Endodermal cell (in vitro differentiated cells): ENCODE data around the gene EMC10. TPM values are rescaled to one million over a fixed set of nuclear protein-coding genes. Genes with fewer than 3 reads are reported as not detected.

Source experiments
- DNase-seq: peaks from one replicate; pipeline ENCODE4 v3.0.0-alpha.2; 2017
- H3K27ac ChIP-seq: 2 replicates; pipeline ENCODE4 v1.5.1; 2013; ENCODE audit warnings: mild to moderate bottlenecking, low read depth, low read length, moderate library complexity
- H3K27me3 ChIP-seq: 2 replicates; pipeline ENCODE4 v1.6.1; 2013; ENCODE audit warnings: mild to moderate bottlenecking, low read length, moderate library complexity; ENCODE audit not compliant: insufficient read depth, control insufficient read depth, poor library complexity, severe bottlenecking
- H3K36me3 ChIP-seq: 2 replicates; pipeline ENCODE4 v1.7.0; 2013; ENCODE audit warnings: mild to moderate bottlenecking, low read length, moderate library complexity; ENCODE audit not compliant: control insufficient read depth, insufficient read depth
- H3K4me1 ChIP-seq: one replicate; pipeline ENCODE4 v1.7.0; 2013; ENCODE audit warnings: low read length; ENCODE audit not compliant: control insufficient read depth, insufficient read depth
- H3K4me3 ChIP-seq: 2 replicates; pipeline ENCODE4 v1.5.1; 2013; ENCODE audit warnings: mild to moderate bottlenecking, low read length, moderate library complexity
- H3K9ac ChIP-seq: 2 replicates; pipeline ENCODE4 v1.6.1; 2013; ENCODE audit warnings: mild to moderate bottlenecking, low read length, moderate library complexity; ENCODE audit not compliant: poor library complexity, severe bottlenecking; ENCODE audit errors: extremely low read depth
- H3K9me3 ChIP-seq: 2 replicates; pipeline ENCODE4 v1.6.1; 2013; ENCODE audit warnings: mild to moderate bottlenecking, low read length, moderate library complexity; ENCODE audit not compliant: control insufficient read depth
- H3K27ac Mint-ChIP-seq: 2 replicates; pipeline ENCODE4 v1.8.0; 2020; ENCODE audit warnings: mixed read lengths
- H3K27me3 Mint-ChIP-seq: 2 replicates; pipeline ENCODE4 v1.8.0; 2021; ENCODE audit warnings: mild to moderate bottlenecking, mixed read lengths; ENCODE audit not compliant: insufficient read depth
- H3K36me3 Mint-ChIP-seq: 2 replicates; pipeline ENCODE4 v1.8.0; 2020; ENCODE audit warnings: low read depth, mixed read lengths
- H3K4me1 Mint-ChIP-seq: 2 replicates; pipeline ENCODE4 v1.8.0; 2020; ENCODE audit warnings: mixed read lengths
- H3K4me3 Mint-ChIP-seq: 2 replicates; pipeline ENCODE4 v1.8.0; 2020; ENCODE audit warnings: mild to moderate bottlenecking, moderate library complexity, mixed read lengths
- H3K9me3 Mint-ChIP-seq: 2 replicates; pipeline ENCODE4 v1.8.0; 2020; ENCODE audit warnings: mild to moderate bottlenecking, mixed read lengths
- WGBS, 2 experiments: methylation state at CpG; one replicate each; pipeline versions ENCODE4 v1.1.5 to v1.1.7; 2013; ENCODE audit warnings: missing lambda C conversion rate in 2 of 2, mixed read lengths in 1 of 2; ENCODE audit not compliant: insufficient coverage in 1 of 2, insufficient read length in 1 of 2; 5-methylcytosine and 5-hydroxymethylcytosine counted together
- total RNA-seq, 2 donors: library from RNA; stranded (reverse); fragmentation: NEBNext Ultra II Directional in 1 of 2; extraction: Animal tissue kit (Norgen Biotek cat#: 25700) in 1 of 2; gene quantifications; 2 replicates in 1 of 2; 3 replicates in 1 of 2; pipeline ENCODE4 v1.2.1, GENCODE V29; 2021
- TF ChIP-seq, protein P1 (sequence below): fragments of 200-600 bp; sonication (generic); conservative IDR thresholded peaks from 2 replicates; pipeline ENCODE4 v1.5.0; 2021; ENCODE audit warnings: antibody characterized with exemption, mild to moderate bottlenecking

Gene EMC10
- total RNA-seq, 2 donors from 2014 or later = 119 to 123 TPM

DNA sequence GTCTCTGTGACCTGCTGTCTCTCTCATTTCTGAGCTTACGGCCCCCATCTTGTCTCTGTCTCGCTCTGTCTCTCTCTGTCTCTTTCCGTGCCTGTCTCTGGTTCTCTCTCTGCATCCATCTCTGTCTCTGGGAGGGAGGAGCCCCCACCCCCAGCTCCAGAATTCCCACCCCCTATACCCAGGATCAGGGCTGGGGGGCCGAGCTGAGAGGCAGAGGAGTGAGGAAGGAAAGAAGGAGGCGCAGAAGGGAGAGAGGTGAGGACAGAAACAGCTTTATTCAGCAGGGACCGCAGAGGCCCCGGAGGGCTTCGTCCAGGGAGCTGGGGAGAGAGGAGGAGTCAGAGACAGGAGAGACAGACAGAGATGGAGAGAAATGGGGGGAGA is 20.7 kb downstream of the EMC10 start:
- Mint-ChIP-seq H3K4me1 (no peaks in the 10 kb centered on the region), H3K27ac (no peak overlapping the region), H3K9me3 (no peaks in the 10 kb centered on the region), H3K4me3 (no peak overlapping the region), H3K36me3 (no peaks in the 10 kb centered on the region), H3K27me3 (peaks cover 46% of the 10 kb centered on the region)
- Histone ChIP-seq H3K27ac (peak overlapping the region; percentile 66), H3K9ac (no peak overlapping the region), H3K9me3 (peaks cover 28% of the 10 kb centered on the region), H3K36me3 (no peaks in the 10 kb centered on the region), H3K27me3 (peaks cover 47% of the 10 kb centered on the region), H3K4me3 (peak overlapping the region; percentile 45), H3K4me1 (no peaks in the 10 kb centered on the region)
- TF ChIP-seq, protein P1, sequence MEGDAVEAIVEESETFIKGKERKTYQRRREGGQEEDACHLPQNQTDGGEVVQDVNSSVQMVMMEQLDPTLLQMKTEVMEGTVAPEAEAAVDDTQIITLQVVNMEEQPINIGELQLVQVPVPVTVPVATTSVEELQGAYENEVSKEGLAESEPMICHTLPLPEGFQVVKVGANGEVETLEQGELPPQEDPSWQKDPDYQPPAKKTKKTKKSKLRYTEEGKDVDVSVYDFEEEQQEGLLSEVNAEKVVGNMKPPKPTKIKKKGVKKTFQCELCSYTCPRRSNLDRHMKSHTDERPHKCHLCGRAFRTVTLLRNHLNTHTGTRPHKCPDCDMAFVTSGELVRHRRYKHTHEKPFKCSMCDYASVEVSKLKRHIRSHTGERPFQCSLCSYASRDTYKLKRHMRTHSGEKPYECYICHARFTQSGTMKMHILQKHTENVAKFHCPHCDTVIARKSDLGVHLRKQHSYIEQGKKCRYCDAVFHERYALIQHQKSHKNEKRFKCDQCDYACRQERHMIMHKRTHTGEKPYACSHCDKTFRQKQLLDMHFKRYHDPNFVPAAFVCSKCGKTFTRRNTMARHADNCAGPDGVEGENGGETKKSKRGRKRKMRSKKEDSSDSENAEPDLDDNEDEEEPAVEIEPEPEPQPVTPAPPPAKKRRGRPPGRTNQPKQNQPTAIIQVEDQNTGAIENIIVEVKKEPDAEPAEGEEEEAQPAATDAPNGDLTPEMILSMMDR = no peak
- WGBS, 2 experiments = 69 to 83% methylated on average over 5 to 8 of the region's 8 CpGs
- DNase-seq = no peak

DNA sequence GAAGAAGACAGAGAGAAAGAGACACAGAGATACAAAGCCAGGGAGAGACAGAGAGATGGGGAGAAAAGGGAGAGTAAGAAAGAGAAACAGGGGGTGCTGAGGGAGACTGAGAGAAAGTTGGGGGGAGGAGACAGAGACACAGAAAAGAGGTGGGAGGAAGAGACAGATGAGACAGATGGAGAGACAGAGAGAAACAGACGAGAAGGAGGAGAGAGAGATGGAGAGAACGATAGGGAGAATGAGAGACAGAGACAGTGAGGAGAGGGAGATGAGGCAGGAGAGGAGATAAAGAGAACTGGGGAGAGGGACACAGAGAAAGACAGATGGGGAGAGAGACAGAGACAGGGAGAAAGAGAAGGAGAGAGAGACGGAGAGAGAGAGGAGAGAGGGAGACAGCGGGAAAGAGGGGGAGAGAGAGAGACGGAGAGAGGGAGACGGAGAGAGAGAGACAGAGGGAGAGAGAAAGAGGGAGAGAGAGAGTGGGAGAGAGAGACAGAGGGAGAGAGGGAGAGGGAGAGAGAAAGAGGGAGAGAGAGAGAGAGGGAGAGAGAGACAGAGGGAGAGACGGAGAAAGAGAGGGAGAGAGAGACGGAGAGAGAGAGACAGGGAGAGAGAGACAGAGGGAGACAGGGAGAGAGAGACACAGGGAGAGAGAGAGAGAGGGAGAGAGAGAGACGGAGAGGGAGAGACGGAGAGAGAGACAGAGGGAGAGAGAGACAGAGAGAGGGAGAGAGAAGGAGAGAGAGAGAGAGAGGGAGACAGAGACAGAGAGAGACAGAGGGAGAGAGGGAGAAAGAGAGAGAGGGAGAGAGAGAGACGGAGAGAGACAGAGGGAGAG is 22.1 kb downstream of the EMC10 start:
- no peak overlapping the region for H3K4me3 Mint-ChIP-seq
- Histone ChIP-seq H3K4me3 (peak overlapping the region; percentile 45), H3K36me3 (no peaks in the 10 kb centered on the region), H3K27me3 (peaks cover 34% of the 10 kb centered on the region), H3K9me3 (peaks cover 28% of the 10 kb centered on the region), H3K27ac (no peak overlapping the region), H3K9ac (no peak overlapping the region), H3K4me1 (no peaks in the 10 kb centered on the region)
- no peak overlapping the region for H3K27ac Mint-ChIP-seq
- no peaks in the 10 kb centered on the region for H3K4me1 Mint-ChIP-seq
- H3K9me3 Mint-ChIP-seq = no peaks in the 10 kb centered on the region
- TF ChIP-seq, protein P1 = no peak
- H3K36me3 Mint-ChIP-seq = no peaks in the 10 kb centered on the region
- whole genome bisulfite sequencing, 2 experiments = 87 to 90% methylated on average over 11 of the region's 11 CpGs
- peaks cover 33% of the 10 kb centered on the region for H3K27me3 Mint-ChIP-seq
- no peak for DNase-seq

DNA sequence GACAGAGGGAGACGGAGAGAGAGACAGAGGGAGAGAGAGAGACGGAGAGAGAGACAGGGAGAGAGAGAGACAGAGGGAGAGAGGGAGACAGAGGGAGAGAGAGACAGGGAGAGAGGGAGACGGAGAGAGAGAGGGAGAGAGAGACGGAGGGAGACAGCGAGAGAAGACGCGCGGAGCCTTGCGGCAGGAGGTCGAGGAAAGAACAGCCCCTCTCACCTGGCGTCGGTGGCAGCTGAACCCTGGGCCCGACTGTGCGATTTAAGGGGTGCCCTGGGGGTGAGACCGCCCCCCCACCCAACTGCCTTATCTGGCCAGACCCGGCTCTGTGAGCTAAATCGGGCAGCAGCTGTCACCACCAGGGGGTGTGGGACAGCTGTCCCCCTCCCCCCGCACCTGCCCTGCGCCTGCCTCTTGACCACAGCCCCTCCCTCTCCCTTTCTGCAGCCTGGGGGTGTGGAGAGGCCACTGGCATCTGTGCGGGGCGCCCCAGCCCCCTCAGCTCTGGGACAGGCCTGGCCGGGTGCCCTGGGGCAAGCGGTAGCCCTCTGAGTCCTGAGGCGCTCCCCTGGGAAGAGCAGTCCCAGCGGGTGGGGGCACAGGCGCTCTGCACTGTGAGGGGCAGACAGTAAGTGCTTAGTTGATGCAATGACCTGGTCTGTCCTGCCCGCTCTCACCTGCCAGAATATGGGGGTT is 23.9 kb downstream of the EMC10 start:
- Mint-ChIP-seq H3K36me3 (no peaks in the 10 kb centered on the region), H3K9me3 (no peaks in the 10 kb centered on the region), H3K4me1 (no peaks in the 10 kb centered on the region), H3K27me3 (peaks cover 16% of the 10 kb centered on the region), H3K27ac (no peak overlapping the region), H3K4me3 (no peak overlapping the region)
- Histone ChIP-seq H3K9me3 (peaks cover 28% of the 10 kb centered on the region), H3K9ac (no peak overlapping the region), H3K27ac (no peak overlapping the region), H3K36me3 (no peaks in the 10 kb centered on the region), H3K4me1 (no peaks in the 10 kb centered on the region), H3K4me3 (no peak overlapping the region), H3K27me3 (peaks cover 29% of the 10 kb centered on the region)
- TF ChIP-seq, protein P1 = peak; percentile 63
- WGBS, 2 experiments = 18 to 44% methylated on average over 17 to 25 of the region's 27 CpGs
- peak; percentile 77 for DNase-seq
